ENCODE data around the gene FAM81A.

GRCh38 chr15:59522988-59523461 is 85.0 kb downstream of the FAM81A start:
- TF ChIP-seq, protein P1, sequence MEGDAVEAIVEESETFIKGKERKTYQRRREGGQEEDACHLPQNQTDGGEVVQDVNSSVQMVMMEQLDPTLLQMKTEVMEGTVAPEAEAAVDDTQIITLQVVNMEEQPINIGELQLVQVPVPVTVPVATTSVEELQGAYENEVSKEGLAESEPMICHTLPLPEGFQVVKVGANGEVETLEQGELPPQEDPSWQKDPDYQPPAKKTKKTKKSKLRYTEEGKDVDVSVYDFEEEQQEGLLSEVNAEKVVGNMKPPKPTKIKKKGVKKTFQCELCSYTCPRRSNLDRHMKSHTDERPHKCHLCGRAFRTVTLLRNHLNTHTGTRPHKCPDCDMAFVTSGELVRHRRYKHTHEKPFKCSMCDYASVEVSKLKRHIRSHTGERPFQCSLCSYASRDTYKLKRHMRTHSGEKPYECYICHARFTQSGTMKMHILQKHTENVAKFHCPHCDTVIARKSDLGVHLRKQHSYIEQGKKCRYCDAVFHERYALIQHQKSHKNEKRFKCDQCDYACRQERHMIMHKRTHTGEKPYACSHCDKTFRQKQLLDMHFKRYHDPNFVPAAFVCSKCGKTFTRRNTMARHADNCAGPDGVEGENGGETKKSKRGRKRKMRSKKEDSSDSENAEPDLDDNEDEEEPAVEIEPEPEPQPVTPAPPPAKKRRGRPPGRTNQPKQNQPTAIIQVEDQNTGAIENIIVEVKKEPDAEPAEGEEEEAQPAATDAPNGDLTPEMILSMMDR (IDR thresholded peaks at IDR 0.05) = no peak
- TF ChIP-seq EP300 (IDR thresholded peaks at IDR 0.05) = no peak

Measured in ovary (tissue), 3 donors.